GM13977 (cell line): Measurements from ENCODE around the gene UBASH3A.

Experiments
- DNase-seq: peaks from one replicate; pipeline ENCODE4 v3.0.0; 2012; ENCODE audit warnings: low spot score
- CTCF ChIP-seq: IDR thresholded peaks from 2 replicates; pipeline ENCODE4 v1.5.1; 2012; ENCODE audit warnings: mild to moderate bottlenecking, control low read depth; ENCODE audit not compliant: insufficient read depth; ENCODE audit errors: extremely low read depth, missing control alignments
- in situ Hi-C: fragments of 300-500 bp; cut with MboI; formaldehyde crosslinking; loops from one replicate; pipeline ENCODE4 v1.12.0; 2022; ENCODE audit warnings: low sequenced_read_pairs, low pct_unique_long_range_greater_than_20kb, mixed read lengths, inconsistent platforms; ENCODE audit not compliant: unreplicated experiment

The UBASH3A gene

GRCh38 chr21:42423685-42424084, 20.0 kb downstream of the UBASH3A start:
- DNase-seq, result no peak
- in situ Hi-C loops, result no loop called here
- TF ChIP-seq CTCF, result no peak

- no peak for TF ChIP-seq CTCF
- DNase-seq, result no peak
- in situ Hi-C loops, result loop anchor here (5.0 kb wide), 1 partner anchor 53 kb away; no protein-coding TSS in a partner anchor
Observed at GRCh38 chr21:42424914-42425541, 21.3 kb downstream of the UBASH3A start.

- no peak for TF ChIP-seq CTCF
- DNase-seq, result peak; percentile 58
- in situ Hi-C loops, result loop anchor here (5.0 kb wide), 1 partner anchor 53 kb away; no protein-coding TSS in a partner anchor
Observed at GRCh38 chr21:42425591-42425990, 21.9 kb downstream of the UBASH3A start.

- DNase-seq, result peak; percentile 75
- in situ Hi-C loops, result loop anchor here (5.0 kb wide), 1 partner anchor 54 kb away; no protein-coding TSS in a partner anchor
- TF ChIP-seq CTCF, result no peak
Observed at GRCh38 chr21:42426424-42426823, 22.7 kb downstream of the UBASH3A start.

GRCh38 chr21:42426876-42427480, 23.3 kb downstream of the UBASH3A start:
- in situ Hi-C loops, result loop anchor here (5.0 kb wide), 1 partner anchor 55 kb away; no protein-coding TSS in a partner anchor
- DNase-seq, result no peak
- no peak for TF ChIP-seq CTCF

GRCh38 chr21:42427809-42428419, 24.2 kb downstream of the UBASH3A start:
- in situ Hi-C loops, result loop anchor here (5.0 kb wide), 1 partner anchor 56 kb away; no protein-coding TSS in a partner anchor
- no peak for DNase-seq
- no peak for TF ChIP-seq CTCF
